ENCODE results near the gene GFOD2.
"Not testable (repeated sequence)": the region's sequence is repeated elsewhere in the genome, so short reads cannot be mapped to it uniquely, and the experiment has no call there.

The GFOD2 gene

DNA sequence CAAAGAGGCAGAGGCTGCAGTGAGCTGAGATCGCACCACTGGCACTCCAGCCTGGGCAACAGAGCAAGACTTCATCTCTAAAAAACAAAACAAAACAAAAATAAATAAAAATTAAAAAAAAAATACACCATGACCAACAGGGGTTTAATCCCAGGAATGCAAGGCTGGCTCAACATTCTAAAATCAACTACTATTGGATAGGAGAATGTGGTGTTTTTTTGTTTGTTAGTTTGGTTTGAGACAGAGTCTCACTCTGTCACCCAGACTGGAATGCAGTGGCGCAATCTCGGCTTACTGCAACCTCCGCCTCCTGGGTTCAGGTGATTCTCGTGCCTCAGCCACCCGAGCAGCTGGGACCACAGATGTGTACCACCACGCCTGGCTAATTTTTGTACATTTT lies 19.9 kb downstream of the GFOD2 start:
- DNase-seq = no peak

DNA sequence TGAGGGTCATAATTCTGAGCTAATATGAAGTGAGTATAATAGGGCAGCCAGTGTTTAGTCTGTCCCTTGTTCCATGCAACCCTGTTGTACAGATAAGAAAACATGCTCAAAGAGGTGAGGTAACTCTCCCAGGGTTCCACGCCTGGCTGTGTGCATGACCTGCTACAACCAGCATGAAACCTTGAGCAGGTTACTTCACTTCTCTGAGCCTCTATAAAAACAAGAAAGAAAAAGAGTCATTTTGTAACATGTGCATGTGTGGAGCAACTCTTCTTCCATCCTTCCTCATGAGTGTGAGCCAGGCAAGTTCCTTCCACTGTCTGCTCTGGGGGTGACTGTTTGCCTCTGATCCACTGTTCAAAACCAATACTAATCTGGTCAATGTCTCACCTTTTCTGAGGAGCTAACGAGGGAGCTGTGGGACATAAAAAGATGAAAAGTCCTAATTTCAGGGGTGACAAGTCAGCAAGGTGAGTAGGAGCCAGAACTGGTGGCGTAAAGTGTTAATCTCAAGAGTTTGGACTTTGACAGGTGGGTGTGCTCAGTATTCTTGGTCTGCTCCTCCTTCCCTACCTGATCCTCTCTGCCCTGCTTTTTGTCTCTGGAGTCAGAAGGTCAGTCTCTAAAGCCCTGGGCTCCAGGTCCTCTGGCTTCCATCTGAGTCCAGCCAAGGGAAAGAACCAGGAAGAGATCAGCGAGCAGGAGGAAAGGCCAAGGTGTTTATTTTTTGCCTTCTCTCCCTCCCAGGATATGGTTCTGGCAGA lies 21.5 kb downstream of the GFOD2 start:
- no peak for DNase-seq

DNA sequence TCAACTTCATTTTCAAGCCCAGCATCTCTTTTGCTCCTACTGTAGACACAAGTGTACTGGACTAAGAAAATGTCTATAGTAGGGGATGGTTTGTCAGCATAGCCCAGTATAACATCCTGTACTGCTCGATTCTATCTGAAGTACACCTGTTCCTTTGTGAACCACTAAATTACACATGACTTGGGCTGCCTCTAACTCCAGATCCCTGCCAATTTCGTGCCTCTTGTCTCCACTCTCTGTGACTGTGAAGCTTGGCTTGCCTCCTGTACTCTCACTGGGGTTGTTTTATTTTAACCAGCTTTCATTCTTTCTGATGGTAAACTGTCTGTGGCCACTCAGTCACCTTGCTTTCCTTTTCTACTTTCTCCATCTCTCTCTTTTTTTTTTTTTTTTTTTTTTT lies 24.5 kb downstream of the GFOD2 start:
- no peak for DNase-seq

DNA sequence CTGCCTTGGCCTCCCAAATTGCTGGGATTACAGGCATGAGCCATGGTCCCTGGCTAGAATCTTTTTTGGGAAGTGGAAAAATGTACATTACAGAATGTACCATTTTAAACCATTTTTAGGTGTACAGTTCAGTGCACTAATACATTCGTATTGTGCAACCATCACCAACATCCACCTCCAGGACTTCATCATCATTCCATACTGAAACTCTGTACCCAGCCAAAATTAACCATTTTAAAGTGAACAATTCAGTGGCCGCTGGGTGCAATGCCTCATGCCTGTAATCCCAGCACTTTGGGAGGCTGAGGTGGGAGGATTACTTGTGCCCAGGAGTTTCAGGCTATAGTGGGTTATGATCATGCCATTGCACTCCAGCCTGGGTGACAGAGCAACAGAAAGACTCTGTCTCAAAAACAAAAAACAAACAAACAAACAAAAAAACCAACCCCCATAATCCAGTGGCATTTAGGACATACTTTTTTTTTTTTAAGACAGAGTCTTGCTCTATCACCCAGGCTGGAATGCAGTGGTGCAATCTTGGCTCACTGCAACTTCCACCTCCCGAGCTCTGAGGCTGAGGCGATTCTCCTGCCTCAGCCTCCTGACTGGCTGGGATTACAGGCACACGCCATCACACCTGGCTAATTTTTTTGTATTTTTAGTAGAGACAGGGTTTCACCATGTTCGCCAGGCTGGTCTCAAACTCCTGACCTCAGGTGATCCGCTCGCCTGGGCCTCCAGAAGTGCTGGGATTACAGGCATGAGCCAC lies 25.4 kb downstream of the GFOD2 start:
- DNase-seq = not testable (repeated sequence)

DNA sequence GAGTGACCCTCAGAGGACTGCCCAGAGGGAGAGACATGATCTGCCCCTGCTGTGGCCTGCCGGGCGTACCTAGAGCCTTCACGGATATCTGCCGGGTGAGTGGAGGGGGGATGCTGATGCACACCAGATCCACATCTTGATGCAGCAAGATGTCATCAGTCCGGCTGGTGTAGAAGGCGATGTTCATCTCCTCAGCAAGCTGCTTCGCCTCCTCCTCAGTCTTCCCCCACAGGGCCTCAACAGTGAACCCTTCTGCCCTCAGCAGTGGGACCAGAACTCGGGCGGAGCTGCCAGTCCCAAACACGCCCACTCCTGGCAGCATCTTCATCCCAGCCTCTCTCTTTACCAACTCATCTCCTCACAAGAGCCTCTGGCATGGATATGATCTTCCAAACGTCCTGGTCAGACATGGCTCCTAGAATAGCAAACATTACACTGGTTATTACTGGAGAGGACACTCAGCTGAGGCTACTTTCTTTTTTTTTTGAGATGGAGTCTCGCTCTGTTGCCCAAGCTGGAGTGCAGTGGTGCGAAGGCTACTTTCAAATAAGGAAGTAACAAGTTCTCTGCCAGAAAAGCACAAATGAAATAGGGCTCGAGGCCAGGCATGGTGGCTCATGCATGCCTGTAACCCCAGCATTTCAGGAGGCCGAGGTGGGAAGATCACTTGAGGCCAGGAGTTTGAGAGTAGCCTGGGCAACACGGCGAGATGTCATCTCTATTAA lies 33.6 kb downstream of the GFOD2 start:
- no peak for DNase-seq

DNA sequence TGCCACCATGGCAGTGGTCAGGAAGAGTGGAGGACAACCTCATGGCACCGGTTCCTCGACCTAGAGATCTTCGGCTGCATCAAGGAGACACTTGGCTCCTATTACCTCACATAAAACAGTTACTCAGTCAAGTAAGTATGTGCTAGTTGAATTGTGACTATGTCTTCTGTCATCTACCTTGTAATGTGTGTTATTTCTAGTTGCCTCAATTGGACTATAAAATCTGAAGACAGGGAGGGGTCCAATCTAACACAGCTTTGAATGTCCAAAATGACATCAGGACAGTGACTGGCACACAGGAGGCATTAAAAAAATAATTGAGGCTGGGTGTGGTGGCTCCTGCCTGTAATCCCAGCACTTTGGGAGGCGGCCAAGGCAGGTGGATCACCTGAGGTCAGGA lies 35.3 kb downstream of the GFOD2 start:
- DNase-seq = no peak

DNA sequence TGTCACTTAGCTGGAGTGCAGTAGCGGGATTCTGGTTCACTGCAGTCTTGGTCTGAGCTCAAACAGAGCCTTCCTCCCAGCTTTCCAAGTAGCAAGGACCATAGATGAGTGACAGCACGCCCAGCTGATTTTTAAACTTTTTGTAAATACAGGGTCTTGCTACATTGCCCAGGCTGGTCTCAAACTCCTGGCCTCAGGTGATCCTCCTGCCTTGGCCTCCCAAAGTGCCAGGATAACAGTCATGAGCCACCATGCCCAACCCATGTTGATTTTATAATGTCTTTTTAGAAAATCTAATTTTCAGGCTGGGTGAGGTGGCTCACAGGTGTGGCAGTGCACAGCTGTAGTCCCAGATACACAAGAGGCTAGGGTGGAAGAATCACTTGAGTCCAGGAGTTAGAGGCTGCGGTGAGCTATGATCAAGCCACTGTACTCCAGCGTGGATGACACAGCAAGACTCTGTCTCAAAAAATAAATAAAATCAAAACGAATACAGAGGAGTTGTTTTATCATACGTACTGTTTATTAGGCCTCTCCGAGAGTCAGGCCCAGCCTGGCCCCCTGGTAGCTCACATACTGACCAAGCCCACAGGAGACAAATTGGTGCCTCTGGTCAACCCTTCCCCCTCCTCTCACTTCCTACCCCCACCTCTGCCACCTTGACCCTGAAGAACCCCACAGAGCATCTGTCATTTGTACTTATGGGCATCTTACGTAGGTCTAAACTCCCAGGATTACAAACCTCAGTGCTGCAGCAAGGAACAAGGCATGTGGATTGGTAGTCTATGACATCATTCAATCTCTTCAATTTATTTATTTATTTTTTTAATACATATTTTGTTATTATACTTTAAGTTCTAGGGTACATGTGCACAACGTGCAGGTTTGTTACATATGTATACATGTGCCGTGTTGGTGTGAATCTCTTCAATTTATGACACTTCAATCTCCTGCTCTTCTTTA lies 38.9 kb downstream of the GFOD2 start:
- no peak for DNase-seq

DNA sequence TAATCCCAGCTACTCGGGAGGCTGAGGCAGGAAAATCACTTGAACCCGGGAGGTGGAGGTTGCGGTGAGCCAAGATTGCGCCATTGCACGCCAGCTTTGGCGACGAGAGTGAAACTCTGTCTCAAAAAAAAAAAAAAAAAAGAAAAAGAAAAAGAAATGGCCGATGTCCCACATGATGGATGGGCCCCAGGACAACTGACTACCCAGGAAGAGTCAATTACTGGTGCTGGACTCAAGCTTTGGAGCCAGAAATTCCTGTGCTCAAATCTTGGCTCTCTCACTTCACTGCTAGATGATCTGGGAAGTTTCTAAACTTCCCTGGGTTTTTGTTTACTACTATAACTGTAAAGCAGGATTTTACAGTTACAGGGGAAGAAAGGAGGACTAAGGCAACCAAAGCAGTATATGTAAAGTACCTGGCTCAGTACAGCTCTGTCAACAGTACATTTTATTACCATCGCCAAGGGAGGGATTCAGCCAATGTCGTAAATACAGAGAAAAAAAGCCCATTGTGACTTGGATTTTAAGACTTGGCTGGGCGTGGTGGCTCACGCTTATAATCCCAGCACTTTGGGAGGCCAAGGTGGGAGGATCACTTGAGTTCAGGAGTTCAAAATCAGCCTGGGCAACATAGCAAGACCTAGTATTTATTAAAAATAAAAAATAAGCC lies 40.6 kb downstream of the GFOD2 start:
- no peak for DNase-seq

DNA sequence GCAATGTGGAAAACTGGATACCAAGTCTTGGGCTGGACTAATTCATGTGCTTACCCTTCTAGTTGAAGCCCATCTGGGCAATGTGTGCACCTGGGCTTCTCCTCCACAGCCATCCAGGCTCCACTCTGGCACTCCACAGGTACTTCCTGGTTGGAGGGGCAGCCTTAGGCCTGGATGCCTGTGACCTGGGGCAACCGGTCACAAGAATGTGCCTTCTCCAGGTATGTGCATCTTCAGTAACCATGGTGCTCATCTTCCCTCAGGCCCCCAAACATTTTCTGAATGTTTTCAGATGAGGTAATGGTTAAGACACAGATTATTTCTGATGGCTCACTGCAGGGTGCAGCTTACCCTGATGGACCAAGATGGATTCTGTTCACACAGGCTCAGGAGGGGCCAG lies 41.4 kb downstream of the GFOD2 start:
- no peak for DNase-seq

DNA sequence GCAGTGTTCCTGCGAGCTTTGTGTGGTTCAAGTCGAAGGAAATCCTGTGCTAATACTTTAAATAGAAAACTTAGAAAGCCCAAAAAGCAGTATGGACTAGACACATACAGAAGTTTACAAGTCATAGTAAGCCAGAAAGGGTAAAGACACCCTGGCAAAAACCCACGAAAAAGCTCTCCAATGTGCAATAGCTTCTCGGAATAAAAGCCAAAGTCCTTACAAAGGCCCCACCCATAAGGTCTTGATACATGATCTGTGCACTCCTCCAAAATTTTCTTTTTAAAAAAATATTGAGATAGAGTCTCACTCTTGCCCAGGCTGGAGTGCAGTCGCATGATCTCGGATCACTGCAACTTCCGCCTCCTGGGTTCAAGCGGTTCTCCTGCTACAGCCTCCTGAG lies 42.2 kb downstream of the GFOD2 start:
- DNase-seq = no peak

DNA sequence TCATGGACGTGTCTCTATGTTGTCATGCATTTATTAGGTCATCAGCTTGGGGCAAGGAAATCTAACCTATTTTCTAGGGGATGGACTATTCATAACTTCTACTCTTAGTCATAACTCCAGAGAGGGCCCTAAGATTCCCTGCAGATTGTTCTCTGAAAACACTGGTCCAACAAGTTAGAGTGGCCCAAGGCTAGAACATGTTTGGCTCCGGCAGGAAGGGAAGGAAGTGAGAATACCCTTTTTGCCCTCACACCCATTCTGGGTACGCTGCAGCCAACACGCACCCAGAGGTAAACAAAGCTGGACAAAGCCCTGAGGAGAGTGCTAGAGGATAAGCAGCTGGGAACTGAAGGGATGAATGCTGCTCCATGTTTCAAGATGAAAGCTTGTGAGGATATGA lies 42.6 kb downstream of the GFOD2 start:
- DNase-seq = no peak

DNA sequence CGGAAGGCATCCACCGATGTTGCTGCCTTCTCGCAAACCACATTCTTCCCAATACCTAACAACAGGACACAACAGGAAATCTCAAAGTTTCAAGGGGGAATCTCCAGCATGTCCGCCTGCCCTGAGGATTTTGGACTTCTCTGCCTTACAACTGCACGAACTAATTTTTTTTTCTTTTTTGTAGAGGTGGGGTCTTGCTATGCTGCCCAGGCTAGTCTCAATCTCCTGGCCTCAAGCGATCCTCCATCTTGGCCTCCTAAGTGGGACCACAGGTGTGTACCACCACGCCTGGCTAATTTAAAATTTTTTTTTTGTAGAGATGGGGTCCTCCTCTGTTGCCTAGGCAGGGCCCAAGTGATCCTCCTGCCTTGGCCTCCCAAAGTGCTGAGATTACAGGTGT lies 43.1 kb downstream of the GFOD2 start:
- no peak for DNase-seq

DNA sequence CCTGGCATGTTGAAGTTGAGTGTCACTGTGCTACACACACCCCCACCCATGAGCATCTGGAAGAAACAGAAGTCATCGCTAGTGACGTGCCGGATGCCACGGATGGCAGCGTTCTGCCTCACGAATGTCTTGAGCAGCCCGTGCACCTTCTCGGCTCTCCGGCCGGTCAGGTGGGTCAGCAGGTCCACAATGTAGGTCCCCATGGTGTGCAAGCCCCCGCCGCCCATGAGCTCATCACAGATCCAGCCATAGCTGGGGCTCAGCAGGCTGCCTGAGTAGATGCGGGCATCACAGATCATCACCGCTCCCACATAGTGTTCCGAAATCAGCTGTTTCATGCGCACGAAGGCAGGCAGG lies 43.6 kb downstream of the GFOD2 start:
- no peak for DNase-seq

DNA sequence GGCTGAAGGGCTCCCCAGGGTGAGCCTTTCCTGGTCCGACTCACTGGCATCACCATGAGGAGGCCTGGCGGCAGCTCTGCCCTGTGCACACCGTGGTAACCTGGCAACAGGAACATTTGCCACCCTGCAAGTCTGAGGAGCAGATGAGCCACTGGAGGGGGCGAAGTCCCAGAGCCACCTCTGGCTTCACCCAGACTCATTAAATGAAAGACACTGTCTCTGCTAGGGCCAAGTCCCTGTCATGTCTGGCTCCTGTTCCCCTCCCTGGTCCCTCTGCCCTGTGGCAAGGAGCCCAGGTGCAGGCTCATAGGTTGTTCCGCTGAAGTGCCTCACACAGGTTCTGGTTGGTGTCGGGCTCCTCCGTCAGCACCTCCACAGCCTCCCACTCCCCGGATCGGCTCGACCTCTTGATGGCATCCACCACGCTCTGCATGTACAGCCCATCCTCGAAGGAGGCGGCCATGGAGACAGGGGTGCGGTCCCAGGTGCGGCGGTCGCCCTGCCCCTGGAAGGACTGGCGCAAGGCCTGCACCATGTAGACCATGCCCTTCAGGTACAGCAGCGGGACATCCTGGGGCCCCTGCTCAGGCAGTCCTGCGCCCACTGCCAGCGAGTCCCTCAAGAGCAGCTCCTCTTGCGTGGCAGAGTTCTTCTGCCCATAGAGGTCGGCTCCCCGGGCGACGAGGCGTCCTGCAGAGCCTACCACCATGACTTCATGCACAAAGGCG lies 44.1 kb downstream of the GFOD2 start:
- DNase-seq = no peak

DNA sequence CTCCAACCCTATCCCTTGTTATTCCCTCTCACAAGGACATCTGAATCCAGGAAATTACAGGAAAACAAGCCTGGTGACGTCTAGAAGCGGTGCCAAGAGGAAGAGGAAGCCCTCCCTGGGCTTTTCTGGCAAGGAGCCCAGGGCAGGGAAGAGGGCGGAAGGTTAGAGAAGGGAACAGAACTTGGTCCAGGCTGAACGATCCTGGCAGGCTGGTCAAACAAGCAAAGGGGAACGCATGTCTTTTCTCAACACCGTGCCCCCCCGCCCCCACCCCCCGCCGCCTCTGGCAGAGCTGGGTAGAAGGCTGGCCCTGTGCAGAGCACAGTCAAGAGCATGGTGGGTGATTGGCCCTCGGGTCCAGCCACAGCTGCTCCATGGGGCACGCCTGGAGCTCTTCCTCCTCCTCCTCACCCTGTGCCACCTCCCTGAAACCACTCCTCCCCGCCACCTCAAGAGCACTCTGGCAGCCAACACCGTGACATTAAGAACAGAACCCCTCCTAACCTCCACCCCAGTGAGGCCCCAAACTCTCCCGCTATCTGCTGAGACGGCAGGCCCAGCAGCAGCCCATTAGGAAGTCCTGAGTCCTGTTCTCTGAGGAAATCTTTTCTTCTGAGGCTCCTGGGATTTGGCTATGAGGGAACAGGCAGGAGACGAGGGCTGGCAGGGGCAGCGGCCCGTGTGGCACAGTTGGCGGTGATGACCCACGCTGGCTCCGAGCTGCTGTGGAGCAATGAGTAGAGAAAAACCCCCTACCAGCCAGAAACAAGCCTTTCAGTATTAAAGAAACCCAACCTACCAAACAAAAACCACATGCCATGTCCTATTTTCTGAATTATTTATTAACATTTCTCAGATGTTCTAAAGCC lies 45.2 kb downstream of the GFOD2 start:
- no peak for DNase-seq

DNA sequence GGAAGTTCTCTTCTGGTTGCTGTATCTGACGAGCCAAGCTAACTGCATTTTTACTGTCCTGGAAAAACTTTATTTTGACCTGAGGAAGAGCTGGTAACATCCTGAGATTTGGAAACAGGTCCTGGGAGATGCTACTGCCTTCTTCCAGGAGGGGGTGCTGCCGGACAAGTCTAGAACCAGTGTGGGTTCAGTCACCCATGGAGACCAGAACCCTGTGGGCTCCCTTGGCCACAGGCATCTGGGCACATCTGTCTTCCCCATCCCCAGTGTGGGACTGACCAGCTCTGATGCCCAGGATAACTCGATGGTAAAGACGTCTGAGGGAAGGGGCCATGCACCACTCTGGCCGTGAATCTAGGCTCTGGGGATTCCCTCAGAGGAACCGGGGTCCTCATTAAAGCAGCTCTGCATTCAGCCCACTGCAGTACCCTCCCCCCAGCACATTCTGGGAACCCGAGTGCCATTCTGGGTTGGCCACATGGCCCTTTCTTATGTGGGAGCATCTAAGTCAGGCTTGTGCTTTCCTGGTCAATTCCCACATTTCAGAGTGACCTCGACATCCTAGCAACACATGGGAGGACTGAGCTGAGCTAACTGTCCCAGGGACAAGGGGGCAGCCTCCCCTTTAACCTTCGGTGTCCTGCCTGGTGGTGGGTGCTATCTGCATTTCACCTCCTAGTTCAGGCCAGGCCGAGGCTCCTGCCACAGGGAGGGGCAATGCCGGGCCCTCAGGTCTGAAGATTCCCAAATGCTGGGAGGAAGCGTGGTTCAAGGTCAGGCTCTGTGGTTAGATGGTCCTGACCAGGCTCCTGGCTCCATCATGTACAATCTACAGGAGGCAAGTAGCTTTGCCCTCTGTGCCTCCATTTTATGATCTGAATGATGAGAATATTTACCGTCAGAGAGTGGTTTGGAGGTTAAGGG lies 46.1 kb downstream of the GFOD2 start:
- peak; percentile 35 for DNase-seq

DNA sequence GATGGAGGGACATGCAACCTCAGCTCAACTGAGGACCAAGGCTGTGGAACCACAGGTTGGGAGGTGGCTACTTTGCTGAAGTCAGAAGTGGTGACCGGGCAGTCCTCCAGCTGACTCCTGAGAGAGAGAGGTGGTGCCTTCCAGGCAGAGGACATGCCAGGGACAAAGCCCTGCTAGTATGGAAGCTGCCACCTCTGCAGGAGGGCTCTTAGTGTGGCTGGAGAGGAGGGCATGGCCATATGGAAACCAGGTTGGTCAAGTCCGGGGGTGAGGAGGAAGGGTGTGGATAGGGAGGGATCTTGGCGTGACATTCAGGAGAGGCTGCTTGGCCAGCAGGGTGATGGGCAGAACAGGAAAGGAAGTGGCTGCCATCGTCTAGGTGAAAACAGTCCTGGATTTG lies 46.8 kb downstream of the GFOD2 start:
- no peak for DNase-seq

DNA sequence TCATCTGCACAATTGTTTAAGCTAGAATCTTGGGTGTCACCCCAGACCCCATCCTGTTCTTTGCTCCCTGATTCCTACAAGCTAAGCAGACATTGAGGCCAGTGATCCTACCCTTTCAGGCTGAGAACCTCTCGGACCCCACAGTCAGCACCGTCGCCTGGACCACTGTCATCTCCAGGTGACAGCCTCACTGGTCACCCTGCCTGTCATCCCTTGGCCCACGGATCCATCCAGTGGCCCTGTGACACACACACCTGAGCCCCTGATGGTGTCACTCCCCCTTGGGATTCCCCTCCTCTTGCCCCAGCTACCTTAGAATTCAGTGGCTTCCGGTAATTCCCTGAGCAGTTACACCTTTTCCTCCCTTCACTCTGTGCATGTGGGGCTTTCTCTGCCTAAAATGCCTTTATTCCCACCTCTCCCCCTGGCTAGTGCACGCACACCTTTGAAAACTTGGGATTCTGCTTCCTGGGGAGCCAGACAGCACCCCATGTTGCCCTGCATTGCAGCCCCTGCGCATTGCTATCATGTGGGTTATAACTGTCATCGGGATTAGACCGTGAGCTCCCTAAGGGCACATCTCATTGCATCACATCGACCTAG lies 49.5 kb downstream of the GFOD2 start:
- DNase-seq = no peak

Measured in DMS 273 treated with DMSO at 0.1 percent for 48 hours (cell line).